ENCODE results near the gene CAMKK1. TPM values are rescaled to one million over a fixed set of nuclear protein-coding genes. Genes with fewer than 3 reads are reported as not detected.
A peak's percentile ranks its signal among the peaks of the same experiment; 100 is the strongest.
"Not testable (repeated sequence)": the region's sequence is repeated elsewhere in the genome, so short reads cannot be mapped to it uniquely, and the experiment has no call there.

Gene CAMKK1
- total RNA-seq, 1 experiment from 2014 or later, result 3.4 TPM

DNA sequence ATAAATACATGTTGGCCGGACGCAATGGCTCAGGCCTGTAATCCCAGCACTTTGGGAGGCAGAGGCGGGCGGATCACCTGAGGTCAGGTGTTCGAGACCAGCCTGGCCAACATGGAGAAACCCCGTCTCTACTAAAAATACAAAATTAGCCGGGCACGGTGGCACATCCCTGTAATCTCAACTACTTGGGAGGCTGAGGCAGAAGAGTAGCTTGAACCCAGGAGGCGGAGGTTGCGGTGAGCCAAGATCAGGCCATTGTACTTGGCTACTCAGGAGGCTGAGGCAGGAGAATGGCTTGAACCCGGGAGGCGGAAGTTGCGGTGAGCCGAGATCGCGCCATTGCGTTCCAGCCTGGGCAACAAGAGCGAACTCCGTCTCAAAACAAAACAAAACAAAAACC, 48.3 kb downstream of the CAMKK1 start:
- H3K36me3 ChIP-seq; H3K9me3 ChIP-seq (replicated peaks); H3K27me3 ChIP-seq; H3K4me3 ChIP-seq; DNase-seq; H3K4me1 ChIP-seq; H3K27ac ChIP-seq: not testable (repeated sequence)

DNA sequence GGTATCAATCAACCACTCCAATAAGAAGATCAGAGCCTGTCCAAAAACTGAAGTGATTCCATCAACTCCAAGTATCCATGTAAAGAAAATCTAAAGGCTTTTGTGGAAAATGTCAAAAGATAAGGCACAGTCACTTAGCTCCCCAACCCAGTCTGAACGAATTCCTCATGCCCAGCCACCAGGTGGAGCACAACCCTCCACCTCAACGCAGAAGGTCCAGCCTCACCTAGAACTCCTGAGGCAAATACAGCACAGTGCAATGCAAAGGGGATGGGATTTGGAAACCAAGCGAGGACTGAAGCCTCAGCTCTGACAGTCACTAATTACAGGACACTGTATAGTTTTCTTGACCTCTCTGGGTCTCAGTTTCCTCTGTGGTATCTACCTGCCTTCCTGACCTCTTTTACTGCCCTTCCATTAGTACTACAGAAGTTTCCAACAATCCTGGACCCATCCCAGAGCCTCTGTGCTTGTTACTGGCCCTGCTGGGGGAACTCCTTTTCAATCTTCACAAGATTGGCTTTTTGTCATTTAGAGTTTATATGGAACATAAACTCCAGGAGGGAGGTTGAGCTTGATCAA, 48.8 kb downstream of the CAMKK1 start:
- Histone ChIP-seq H3K4me3 (no peak overlapping the region), H3K27me3 (no peaks in the 10 kb centered on the region), H3K9me3 (replicated peaks) (no peaks in the 10 kb centered on the region), H3K4me1 (peaks cover 3% of the 10 kb centered on the region; the same call in 1 of the 2 replicates), H3K36me3 (peaks cover 8% of the 10 kb centered on the region; the same call in 1 of the 2 replicates), H3K27ac (no peak overlapping the region)
- DNase-seq, result peak; percentile 12 to 46

DNA sequence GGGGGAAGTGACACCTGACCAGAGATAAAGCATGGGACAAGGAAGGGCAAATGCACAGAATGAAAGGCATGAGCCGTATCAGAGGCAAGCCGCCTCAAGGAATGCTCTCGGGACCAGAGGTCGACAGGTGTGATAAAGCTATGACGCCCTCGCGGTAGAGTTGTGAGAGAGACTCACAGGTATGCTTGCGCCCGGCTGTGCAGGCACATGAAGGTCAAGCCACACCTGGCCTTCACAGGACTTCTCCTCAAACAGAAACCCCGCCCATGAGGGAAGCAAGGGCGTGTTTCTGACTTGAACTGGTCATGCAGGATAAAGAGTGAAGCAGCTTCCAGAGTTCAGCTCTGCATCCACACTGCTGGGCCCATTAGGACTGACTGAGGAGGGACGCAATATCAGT, 54.6 kb downstream of the CAMKK1 start:
- peaks cover 23% of the 10 kb centered on the region; the same call in 1 of the 2 replicates for H3K36me3 ChIP-seq
- no peaks in the 10 kb centered on the region for H3K9me3 ChIP-seq (replicated peaks)
- no peaks in the 10 kb centered on the region for H3K27me3 ChIP-seq
- no peak overlapping the region for H3K4me3 ChIP-seq
- no peaks in the 10 kb centered on the region for H3K4me1 ChIP-seq
- DNase-seq, result no peak
- no peak overlapping the region for H3K27ac ChIP-seq

DNA sequence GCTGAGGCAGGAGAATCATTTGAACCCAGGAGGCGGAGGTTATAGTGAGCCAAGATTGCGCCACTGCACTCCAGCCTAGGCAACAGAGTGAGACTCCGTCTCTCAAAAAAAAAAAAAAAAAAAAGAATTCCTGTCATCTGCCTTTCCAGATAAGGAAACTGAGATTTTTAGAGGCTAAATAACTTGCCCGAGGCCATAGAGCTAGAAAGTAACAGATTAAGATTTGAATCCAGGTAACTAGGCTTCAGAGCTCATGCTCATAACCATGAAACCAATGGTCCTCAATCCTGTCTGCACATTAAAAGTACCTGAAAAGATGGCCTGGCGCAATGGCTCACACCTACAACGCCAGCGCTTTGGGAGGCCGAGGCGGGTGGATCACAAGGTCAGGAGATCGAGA, 56.3 kb downstream of the CAMKK1 start:
- no peaks in the 10 kb centered on the region for H3K4me1 ChIP-seq
- H3K4me3 ChIP-seq, result no peak overlapping the region
- DNase-seq, result no peak
- peaks cover 23% of the 10 kb centered on the region; the same call in 1 of the 2 replicates for H3K36me3 ChIP-seq
- no peaks in the 10 kb centered on the region for H3K9me3 ChIP-seq (replicated peaks)
- H3K27ac ChIP-seq, result no peak overlapping the region
- no peaks in the 10 kb centered on the region for H3K27me3 ChIP-seq

DNA sequence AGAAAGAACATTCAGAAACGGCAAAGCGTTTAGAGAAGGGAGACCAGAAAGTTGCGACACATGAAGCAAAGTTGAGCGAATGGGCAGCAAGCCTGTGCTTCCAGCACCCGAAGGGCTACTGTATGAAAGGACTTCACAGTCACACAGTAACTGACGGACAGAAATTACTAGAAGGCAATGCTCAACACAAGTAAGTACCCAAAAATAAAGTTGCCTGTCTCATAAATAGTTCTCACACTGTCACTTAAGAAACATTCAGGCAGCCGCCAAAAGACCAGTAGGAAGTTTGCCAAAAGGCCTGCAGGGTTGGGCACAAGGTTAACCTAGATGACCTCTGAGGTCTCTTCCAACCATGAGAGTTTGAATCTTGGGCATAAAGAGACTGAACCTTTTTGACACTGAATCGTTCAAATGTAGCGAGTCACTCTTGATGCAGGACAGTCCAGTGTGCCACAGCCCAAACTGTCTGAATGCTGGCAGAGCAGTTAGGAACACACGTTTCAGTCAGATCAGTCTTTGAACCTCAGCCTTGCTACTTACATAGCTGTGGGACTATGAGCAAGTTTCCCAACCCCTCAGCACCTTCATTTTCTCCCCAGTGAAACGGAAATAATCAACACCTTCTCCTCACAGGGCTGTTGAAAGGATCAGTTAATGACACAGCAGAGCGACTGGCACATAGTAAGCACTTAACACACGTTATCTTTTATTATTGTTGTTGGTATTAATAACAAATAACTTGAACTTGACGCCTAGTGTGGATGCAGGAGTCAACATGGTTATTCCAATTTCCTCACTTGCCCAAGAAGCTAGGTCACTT, 57.2 kb downstream of the CAMKK1 start:
- H3K4me3 ChIP-seq, result no peak overlapping the region
- no peaks in the 10 kb centered on the region for H3K9me3 ChIP-seq (replicated peaks)
- peaks cover 20% of the 10 kb centered on the region; the same call in 1 of the 2 replicates for H3K36me3 ChIP-seq
- DNase-seq, result no peak
- H3K27me3 ChIP-seq, result no peaks in the 10 kb centered on the region
- no peaks in the 10 kb centered on the region for H3K4me1 ChIP-seq
- H3K27ac ChIP-seq, result no peak overlapping the region

DNA sequence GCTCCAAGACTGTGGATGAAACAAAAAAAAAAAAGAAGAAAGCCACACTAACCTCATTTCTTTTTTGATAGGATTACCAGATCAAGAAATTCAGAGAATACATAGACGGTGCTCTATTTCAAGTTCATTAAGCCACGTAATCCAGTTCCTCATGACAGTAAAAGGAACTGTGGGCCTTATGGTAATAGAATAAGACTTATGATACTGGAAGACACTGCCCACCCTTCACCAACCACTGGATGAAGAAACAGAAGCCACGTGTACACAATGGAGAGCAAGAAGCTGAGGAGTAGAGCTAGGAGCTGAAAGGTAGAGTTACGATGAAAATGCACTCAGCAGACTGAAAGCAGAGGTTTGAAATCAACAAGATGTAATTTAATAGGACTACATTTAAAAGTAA, 58.0 kb downstream of the CAMKK1 start:
- Histone ChIP-seq H3K4me1 (no peaks in the 10 kb centered on the region), H3K27me3 (no peaks in the 10 kb centered on the region), H3K4me3 (no peak overlapping the region), H3K27ac (no peak overlapping the region), H3K36me3 (peaks cover 19% of the 10 kb centered on the region; the same call in 1 of the 2 replicates), H3K9me3 (replicated peaks) (no peaks in the 10 kb centered on the region)
- DNase-seq, result no peak

- DNase-seq, result no peak
- peaks cover 35% of the 10 kb centered on the region for H3K36me3 ChIP-seq
- no peak overlapping the region for H3K27ac ChIP-seq
- no peaks in the 10 kb centered on the region for H3K9me3 ChIP-seq (replicated peaks)
- H3K4me3 ChIP-seq, result no peak overlapping the region
- no peaks in the 10 kb centered on the region for H3K4me1 ChIP-seq
- no peaks in the 10 kb centered on the region for H3K27me3 ChIP-seq
These were observed 64.0 kb downstream of the CAMKK1 start for GRCh38 chr17:3828852-3829232.

GRCh38 chr17:3828151-3828851, 64.6 kb downstream of the CAMKK1 start:
- DNase-seq, result no peak
- H3K27me3 ChIP-seq, result no peaks in the 10 kb centered on the region
- no peak overlapping the region for H3K27ac ChIP-seq
- H3K4me3 ChIP-seq, result no peak overlapping the region
- H3K9me3 ChIP-seq (replicated peaks), result no peaks in the 10 kb centered on the region
- H3K36me3 ChIP-seq, result peaks cover 34% of the 10 kb centered on the region
- no peaks in the 10 kb centered on the region for H3K4me1 ChIP-seq

- H3K4me1 ChIP-seq, result no peaks in the 10 kb centered on the region
- H3K4me3 ChIP-seq, result no peak overlapping the region
- DNase-seq, result peak; percentile 54 to 67
- no peak overlapping the region for H3K27ac ChIP-seq
- H3K27me3 ChIP-seq, result no peaks in the 10 kb centered on the region
- H3K9me3 ChIP-seq (replicated peaks), result no peaks in the 10 kb centered on the region
- H3K36me3 ChIP-seq, result peaks cover 36% of the 10 kb centered on the region
These were observed 65.6 kb downstream of the CAMKK1 start for GRCh38 chr17:3827124-3827773.

- Histone ChIP-seq H3K9me3 (replicated peaks) (no peaks in the 10 kb centered on the region), H3K4me1 (no peaks in the 10 kb centered on the region), H3K36me3 (peaks cover 42% of the 10 kb centered on the region), H3K27me3 (no peaks in the 10 kb centered on the region), H3K27ac (no peak overlapping the region), H3K4me3 (no peak overlapping the region)
- no peak for DNase-seq
These were observed 66.7 kb downstream of the CAMKK1 start for GRCh38 chr17:3826191-3826590.

GRCh38 chr17:3821101-3821500, 71.8 kb downstream of the CAMKK1 start:
- Histone ChIP-seq H3K27ac (no peak overlapping the region), H3K27me3 (no peaks in the 10 kb centered on the region), H3K9me3 (replicated peaks) (no peaks in the 10 kb centered on the region), H3K36me3 (peaks cover 32% of the 10 kb centered on the region), H3K4me1 (no peaks in the 10 kb centered on the region), H3K4me3 (no peak overlapping the region)
- no peak for DNase-seq

GRCh38 chr17:3818786-3819185, 74.1 kb downstream of the CAMKK1 start:
- H3K36me3 ChIP-seq, result peaks cover 18% of the 10 kb centered on the region
- no peaks in the 10 kb centered on the region for H3K9me3 ChIP-seq (replicated peaks)
- H3K4me3 ChIP-seq, result no peak overlapping the region
- no peak for DNase-seq
- H3K27me3 ChIP-seq, result no peaks in the 10 kb centered on the region
- no peak overlapping the region for H3K27ac ChIP-seq
- no peaks in the 10 kb centered on the region for H3K4me1 ChIP-seq

DNA sequence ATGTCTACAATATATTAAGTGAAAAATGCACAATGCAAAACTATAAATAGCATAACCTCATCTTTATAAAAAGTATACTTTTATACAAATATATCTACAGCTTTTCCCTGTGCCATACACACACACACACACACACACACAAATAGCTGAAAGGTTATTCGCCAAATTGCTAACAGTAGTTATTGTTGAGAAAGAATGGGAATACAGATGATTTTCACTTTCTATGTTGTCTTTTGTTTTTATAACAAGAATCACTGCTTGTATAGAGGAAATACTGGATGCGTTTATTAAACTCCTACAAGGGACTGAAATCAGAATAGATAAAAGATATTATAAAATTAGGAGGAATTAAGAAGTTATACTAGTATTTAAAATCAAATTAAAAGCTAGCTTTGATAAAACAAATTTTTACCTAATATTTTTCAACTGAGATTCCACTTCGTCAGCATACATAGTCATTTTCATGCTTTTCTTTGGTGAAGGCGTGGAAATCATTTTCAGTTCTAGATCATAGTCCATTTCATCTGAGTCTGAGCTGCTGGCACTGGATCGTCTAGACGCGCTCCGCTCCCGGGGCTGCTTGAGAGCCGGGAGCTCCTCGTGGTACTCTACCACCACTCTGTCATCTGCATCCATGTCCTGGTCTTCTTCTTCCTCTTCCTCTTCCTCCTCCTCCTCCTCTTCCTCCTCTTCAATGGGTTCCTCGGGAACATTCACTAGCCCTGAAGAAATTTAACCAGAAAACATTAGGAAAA, 74.8 kb downstream of the CAMKK1 start:
- no peak overlapping the region for H3K27ac ChIP-seq
- no peaks in the 10 kb centered on the region for H3K27me3 ChIP-seq
- H3K9me3 ChIP-seq (replicated peaks), result no peaks in the 10 kb centered on the region
- H3K36me3 ChIP-seq, result peaks cover 18% of the 10 kb centered on the region
- H3K4me1 ChIP-seq, result no peaks in the 10 kb centered on the region
- no peak for DNase-seq
- H3K4me3 ChIP-seq, result no peak overlapping the region

DNA sequence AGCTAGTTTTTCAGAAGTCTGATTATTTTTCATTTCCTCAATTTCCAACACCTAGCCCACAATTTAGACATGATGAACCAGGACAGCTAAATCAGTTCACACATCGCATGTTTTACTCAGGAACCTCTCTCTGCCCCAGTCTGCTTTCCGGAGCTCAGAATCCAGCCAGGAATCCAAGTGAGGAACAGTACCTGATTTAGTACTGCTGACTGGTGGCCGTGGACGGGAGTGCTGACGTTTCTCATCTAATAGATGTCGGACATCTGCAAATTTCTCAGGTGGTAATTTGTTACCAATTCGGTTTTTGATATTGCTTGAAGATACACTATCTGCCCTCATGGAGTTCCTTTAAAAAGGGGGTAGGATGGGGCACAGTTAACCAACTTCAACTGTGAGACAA, 76.9 kb downstream of the CAMKK1 start:
- Histone ChIP-seq H3K27ac (no peak overlapping the region), H3K4me1 (no peaks in the 10 kb centered on the region), H3K9me3 (replicated peaks) (no peaks in the 10 kb centered on the region), H3K36me3 (peaks cover 10% of the 10 kb centered on the region), H3K4me3 (no peak overlapping the region), H3K27me3 (no peaks in the 10 kb centered on the region)
- DNase-seq, result no peak

All from SJCRH30 (cell line).